ENCODE measurements around the gene DUSP22. TPM values are rescaled to one million over a fixed set of nuclear protein-coding genes. Genes with fewer than 3 reads are reported as not detected.

The DUSP22 gene
- total RNA-seq, 4 donors from 2014 or later = 35.4 to 213 (median 49.5) TPM

- WGBS, 2 donors (ENCODE audit: low coverage in 1 of 2) = 84% methylated on average over 5 of the region's 5 CpGs
- H3K36me3 ChIP-seq = no peaks in the 10 kb centered on the region
- intact Hi-C loops (cut with DNase I; ENCODE audit: low total_unique reads) = no loop called here
Measured at GRCh38 chr6:268394-268935, 23.8 kb upstream of the DUSP22 start.

DNA sequence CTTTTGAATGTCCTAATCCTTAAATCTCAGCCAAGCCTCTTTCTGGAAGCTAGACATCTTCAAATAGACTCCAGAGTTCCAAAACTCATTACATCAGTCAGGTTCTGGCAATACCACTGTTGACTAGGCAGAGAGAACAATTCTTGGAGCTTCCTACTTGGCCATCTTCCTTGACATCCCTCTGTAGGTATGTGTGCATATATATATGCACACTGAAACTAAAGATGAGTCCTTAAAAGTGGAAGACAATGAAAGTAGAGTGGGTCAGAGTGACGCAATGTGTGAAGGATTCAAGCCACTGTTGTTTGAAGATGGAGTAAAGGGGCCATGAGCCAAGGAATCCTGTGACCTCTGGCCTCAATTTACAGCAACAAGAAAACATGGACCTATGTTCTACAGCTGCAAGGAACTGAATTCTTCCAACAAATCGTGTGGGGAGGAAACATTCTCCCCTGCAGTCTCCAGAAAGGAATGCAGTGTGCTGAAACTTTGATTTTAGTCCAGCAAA is 18.7 kb upstream of the DUSP22 start:
- H3K4me1 ChIP-seq = no peaks in the 10 kb centered on the region
- H3K9me3 ChIP-seq = no peaks in the 10 kb centered on the region
- no peak for DNase-seq
- intact Hi-C loops (cut with DNase I; ENCODE audit: low total_unique reads) (no loop called here), in situ Hi-C loops (cut with MboI; ENCODE audit: low pct_ligation_motif_present in 1 of 4, low pct_unique_long_range_greater_than_20kb in 1 of 4, low sequenced_read_pairs in 3 of 4) (no loop called here)
- H3K36me3 ChIP-seq = no peaks in the 10 kb centered on the region
- 24 to 48% methylated on average over 2 of the region's 2 CpGs for WGBS, 2 donors (ENCODE audit: low coverage in 1 of 2)
- H3K4me3 ChIP-seq = no peak overlapping the region
- no peak overlapping the region for H3K27ac ChIP-seq
- TF ChIP-seq, protein P1, sequence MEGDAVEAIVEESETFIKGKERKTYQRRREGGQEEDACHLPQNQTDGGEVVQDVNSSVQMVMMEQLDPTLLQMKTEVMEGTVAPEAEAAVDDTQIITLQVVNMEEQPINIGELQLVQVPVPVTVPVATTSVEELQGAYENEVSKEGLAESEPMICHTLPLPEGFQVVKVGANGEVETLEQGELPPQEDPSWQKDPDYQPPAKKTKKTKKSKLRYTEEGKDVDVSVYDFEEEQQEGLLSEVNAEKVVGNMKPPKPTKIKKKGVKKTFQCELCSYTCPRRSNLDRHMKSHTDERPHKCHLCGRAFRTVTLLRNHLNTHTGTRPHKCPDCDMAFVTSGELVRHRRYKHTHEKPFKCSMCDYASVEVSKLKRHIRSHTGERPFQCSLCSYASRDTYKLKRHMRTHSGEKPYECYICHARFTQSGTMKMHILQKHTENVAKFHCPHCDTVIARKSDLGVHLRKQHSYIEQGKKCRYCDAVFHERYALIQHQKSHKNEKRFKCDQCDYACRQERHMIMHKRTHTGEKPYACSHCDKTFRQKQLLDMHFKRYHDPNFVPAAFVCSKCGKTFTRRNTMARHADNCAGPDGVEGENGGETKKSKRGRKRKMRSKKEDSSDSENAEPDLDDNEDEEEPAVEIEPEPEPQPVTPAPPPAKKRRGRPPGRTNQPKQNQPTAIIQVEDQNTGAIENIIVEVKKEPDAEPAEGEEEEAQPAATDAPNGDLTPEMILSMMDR (IDR thresholded peaks at IDR 0.05) = no peak
- TF ChIP-seq POLR2A (IDR thresholded peaks at IDR 0.05) (no peak), POLR2AphosphoS5 (IDR thresholded peaks at IDR 0.05) (no peak), EP300 (IDR thresholded peaks at IDR 0.05; ENCODE audit: low read depth) (no peak)
- H3K27me3 ChIP-seq = no peaks in the 10 kb centered on the region

More at GRCh38 chr6:268394-268935, 23.8 kb upstream of the DUSP22 start:
- DNase-seq = no peak
- Histone ChIP-seq H3K27ac (no peak overlapping the region), H3K27me3 (no peaks in the 10 kb centered on the region), H3K4me3 (no peak overlapping the region), H3K9me3 (no peaks in the 10 kb centered on the region), H3K4me1 (no peaks in the 10 kb centered on the region)
- no peak for TF ChIP-seq POLR2A (IDR thresholded peaks at IDR 0.05)
- no peak for TF ChIP-seq EP300 (IDR thresholded peaks at IDR 0.05; ENCODE audit: low read depth)
- in situ Hi-C loops (cut with MboI; ENCODE audit: low pct_ligation_motif_present in 1 of 4, low pct_unique_long_range_greater_than_20kb in 1 of 4, low sequenced_read_pairs in 3 of 4) = no loop called here

DNA sequence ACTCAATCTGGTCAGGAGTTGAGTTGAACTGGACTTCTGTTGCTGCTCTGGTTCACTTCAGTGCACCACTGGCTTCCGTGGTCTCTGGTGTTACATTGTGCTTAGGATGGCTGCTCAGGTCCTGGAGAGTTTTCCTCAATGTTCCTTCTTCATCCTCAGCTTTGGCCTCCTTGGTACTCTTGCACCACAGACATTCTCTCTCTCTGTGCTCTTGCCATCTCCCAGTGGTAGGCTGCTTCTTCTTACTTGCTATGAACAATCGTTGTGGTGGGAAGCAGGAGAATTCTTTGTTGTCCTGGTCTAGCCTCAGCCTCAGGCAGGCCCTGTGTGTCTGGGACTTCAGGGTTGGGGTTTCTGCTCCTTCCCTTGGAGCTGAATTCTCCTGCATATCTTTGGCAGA is 14.5 kb upstream of the DUSP22 start:
- intact Hi-C loops (cut with DNase I; ENCODE audit: low total_unique reads) = no loop called here
- no peak overlapping the region for H3K4me3 ChIP-seq
- H3K27me3 ChIP-seq = no peaks in the 10 kb centered on the region
- DNase-seq = no peak
- TF ChIP-seq, protein P1 (IDR thresholded peaks at IDR 0.05) = no peak
- no peak for TF ChIP-seq POLR2A (IDR thresholded peaks at IDR 0.05)
- TF ChIP-seq POLR2AphosphoS5 (IDR thresholded peaks at IDR 0.05) = no peak
- no peak for TF ChIP-seq EP300 (IDR thresholded peaks at IDR 0.05; ENCODE audit: low read depth)
- H3K27ac ChIP-seq = no peak overlapping the region
- H3K4me1 ChIP-seq = no peaks in the 10 kb centered on the region
- WGBS, 2 donors (ENCODE audit: low coverage in 1 of 2) = 91 to 100% methylated on average over 2 of the region's 2 CpGs
- H3K9me3 ChIP-seq = no peaks in the 10 kb centered on the region
- no peaks in the 10 kb centered on the region for H3K36me3 ChIP-seq
- in situ Hi-C loops (cut with MboI; ENCODE audit: low pct_ligation_motif_present in 1 of 4, low pct_unique_long_range_greater_than_20kb in 1 of 4, low sequenced_read_pairs in 3 of 4) = no loop called here

GRCh38 chr6:278494-278893 is 13.8 kb upstream of the DUSP22 start:
- H3K27ac ChIP-seq = no peak overlapping the region
- intact Hi-C loops (cut with DNase I; ENCODE audit: low total_unique reads) (no loop called here), in situ Hi-C loops (cut with MboI; ENCODE audit: low pct_ligation_motif_present in 1 of 4, low pct_unique_long_range_greater_than_20kb in 1 of 4, low sequenced_read_pairs in 3 of 4) (no loop called here)
- no peaks in the 10 kb centered on the region for H3K36me3 ChIP-seq
- DNase-seq = no peak
- no peak overlapping the region for H3K4me3 ChIP-seq
- no peaks in the 10 kb centered on the region for H3K4me1 ChIP-seq
- H3K27me3 ChIP-seq = no peaks in the 10 kb centered on the region
- 84 to 85% methylated on average over 5 of the region's 5 CpGs for WGBS, 2 donors (ENCODE audit: low coverage in 1 of 2)
- TF ChIP-seq POLR2A (IDR thresholded peaks at IDR 0.05) (no peak), EP300 (IDR thresholded peaks at IDR 0.05; ENCODE audit: low read depth) (no peak), POLR2AphosphoS5 (IDR thresholded peaks at IDR 0.05) (no peak)
- TF ChIP-seq, protein P1 (IDR thresholded peaks at IDR 0.05) = no peak
- H3K9me3 ChIP-seq = no peaks in the 10 kb centered on the region
